Measurements from ENCODE around the gene PNPLA2. TPM values are rescaled to one million over a fixed set of nuclear protein-coding genes. Genes with fewer than 3 reads are reported as not detected.
A peak's percentile ranks its signal among the peaks of the same experiment; 100 is the strongest.

The PNPLA2 gene
- total and polyA plus RNA-seq, 5 donors from 2014 or later: 23.9 to 195 (median 24.9) TPM

GRCh38 chr11:788953-789940, 29.5 kb upstream of the PNPLA2 start:
- ATAC-seq (ENCODE audit: low read depth in 2 of 2): no peak
- Histone ChIP-seq H3K27ac (ENCODE audit: insufficient read depth, low read length, poor library complexity, severe bottlenecking) (no peak overlapping the region), H3K4me1 (ENCODE audit: control insufficient read depth, insufficient read depth, low read length, poor library complexity, severe bottlenecking) (peaks cover 17% of the 10 kb centered on the region), H3K4me3 (ENCODE audit: low read depth, low read length) (no peak overlapping the region), H3K9me3 (ENCODE audit: control insufficient read depth in 2 of 2, low read length in 2 of 2) (no peaks in the 10 kb centered on the region), H3K36me3 (ENCODE audit: control insufficient read depth, insufficient read depth, low read length) (peaks cover 6% of the 10 kb centered on the region), H3K27me3 (ENCODE audit: control insufficient read depth, insufficient read depth, low read length) (no peaks in the 10 kb centered on the region)
- DNase-seq: no peak
- peak overlapping the region in 1 of 4 donors; percentile 61 for H3K4me3 Mint-ChIP-seq
- H3K27me3 Mint-ChIP-seq: no peaks in the 10 kb centered on the region
- H3K9me3 Mint-ChIP-seq: no peaks in the 10 kb centered on the region
- peaks cover 0 to 22% (median 4%) of the 10 kb centered on the region in 4 donors for H3K4me1 Mint-ChIP-seq
- H3K27ac Mint-ChIP-seq: no peak overlapping the region
- no peaks in the 10 kb centered on the region for H3K36me3 Mint-ChIP-seq

- peaks cover 21% of the 10 kb centered on the region for H3K4me1 ChIP-seq (ENCODE audit: control insufficient read depth, insufficient read depth, low read length, poor library complexity, severe bottlenecking)
- peaks cover 8% of the 10 kb centered on the region for H3K36me3 ChIP-seq (ENCODE audit: control insufficient read depth, insufficient read depth, low read length)
- H3K4me1 Mint-ChIP-seq: peaks cover 0 to 22% (median 3%) of the 10 kb centered on the region in 4 donors
- no peaks in the 10 kb centered on the region for H3K36me3 Mint-ChIP-seq
- H3K9me3 Mint-ChIP-seq: no peaks in the 10 kb centered on the region
- no peak within 1 kb of the TSS for H3K4me3 ChIP-seq (ENCODE audit: low read depth, low read length)
- no peak within 1 kb of the TSS for H3K27ac ChIP-seq (ENCODE audit: insufficient read depth, low read length, poor library complexity, severe bottlenecking)
- H3K9me3 ChIP-seq (ENCODE audit: control insufficient read depth in 2 of 2, low read length in 2 of 2): no peaks in the 10 kb centered on the region
- ATAC-seq (ENCODE audit: low read depth in 2 of 2): no peak
- H3K27me3 Mint-ChIP-seq: no peaks in the 10 kb centered on the region
- H3K27ac Mint-ChIP-seq: no peak within 1 kb of the TSS
- DNase-seq: peak in 1 of 3 donors; percentile 51
- no peaks in the 10 kb centered on the region for H3K27me3 ChIP-seq (ENCODE audit: control insufficient read depth, insufficient read depth, low read length)
- H3K4me3 Mint-ChIP-seq: peak within 1 kb of the TSS in 1 of 4 donors; percentile 68
Observed at GRCh38 chr11:789943-790342, 28.8 kb upstream of the PNPLA2 start, which contains the start of gene CEND1. Gene CEND1 (minus strand): TSS chr11:790090. CDS start chr11:788576, 1,514 bp downstream.

GRCh38 chr11:790721-791564, 27.8 kb upstream of the PNPLA2 start:
- peaks cover 8% of the 10 kb centered on the region for H3K36me3 ChIP-seq (ENCODE audit: control insufficient read depth, insufficient read depth, low read length)
- H3K4me3 Mint-ChIP-seq: no peak overlapping the region
- H3K27me3 Mint-ChIP-seq: no peaks in the 10 kb centered on the region
- no peak overlapping the region for H3K4me3 ChIP-seq (ENCODE audit: low read depth, low read length)
- H3K9me3 ChIP-seq (ENCODE audit: control insufficient read depth in 2 of 2, low read length in 2 of 2): no peaks in the 10 kb centered on the region
- no peaks in the 10 kb centered on the region for H3K36me3 Mint-ChIP-seq
- peaks cover 30% of the 10 kb centered on the region for H3K4me1 ChIP-seq (ENCODE audit: control insufficient read depth, insufficient read depth, low read length, poor library complexity, severe bottlenecking)
- no peak for DNase-seq
- H3K9me3 Mint-ChIP-seq: no peaks in the 10 kb centered on the region
- H3K27me3 ChIP-seq (ENCODE audit: control insufficient read depth, insufficient read depth, low read length): no peaks in the 10 kb centered on the region
- H3K27ac Mint-ChIP-seq: no peak overlapping the region
- H3K4me1 Mint-ChIP-seq: peaks cover 0 to 19% (median 2%) of the 10 kb centered on the region in 4 donors
- no peak overlapping the region for H3K27ac ChIP-seq (ENCODE audit: insufficient read depth, low read length, poor library complexity, severe bottlenecking)
- no peak for ATAC-seq (ENCODE audit: low read depth in 2 of 2)

- Mint-ChIP-seq H3K27ac (no peak overlapping the region), H3K9me3 (no peaks in the 10 kb centered on the region), H3K36me3 (no peaks in the 10 kb centered on the region), H3K27me3 (no peaks in the 10 kb centered on the region), H3K4me3 (no peak overlapping the region), H3K4me1 (peaks cover 0 to 25% (median 0%) of the 10 kb centered on the region in 4 donors)
- H3K4me3 ChIP-seq (ENCODE audit: low read depth, low read length): no peak overlapping the region
- DNase-seq: no peak
- H3K4me1 ChIP-seq (ENCODE audit: control insufficient read depth, insufficient read depth, low read length, poor library complexity, severe bottlenecking): peaks cover 38% of the 10 kb centered on the region
- no peak for ATAC-seq (ENCODE audit: low read depth in 2 of 2)
- H3K9me3 ChIP-seq (ENCODE audit: control insufficient read depth in 2 of 2, low read length in 2 of 2): no peaks in the 10 kb centered on the region
- no peak overlapping the region for H3K27ac ChIP-seq (ENCODE audit: insufficient read depth, low read length, poor library complexity, severe bottlenecking)
- peaks cover 8% of the 10 kb centered on the region for H3K36me3 ChIP-seq (ENCODE audit: control insufficient read depth, insufficient read depth, low read length)
- H3K27me3 ChIP-seq (ENCODE audit: control insufficient read depth, insufficient read depth, low read length): no peaks in the 10 kb centered on the region
Observed at GRCh38 chr11:791658-792534, 26.8 kb upstream of the PNPLA2 start.

GRCh38 chr11:792535-792821, 26.2 kb upstream of the PNPLA2 start:
- H3K4me1 ChIP-seq (ENCODE audit: control insufficient read depth, insufficient read depth, low read length, poor library complexity, severe bottlenecking): peaks cover 44% of the 10 kb centered on the region
- Mint-ChIP-seq H3K9me3 (no peaks in the 10 kb centered on the region), H3K4me1 (peaks cover 0 to 30% (median 3%) of the 10 kb centered on the region in 4 donors)

GRCh38 chr11:792873-793272, 25.8 kb upstream of the PNPLA2 start:
- H3K36me3 Mint-ChIP-seq: no peaks in the 10 kb centered on the region
- H3K27ac ChIP-seq (ENCODE audit: insufficient read depth, low read length, poor library complexity, severe bottlenecking): no peak overlapping the region
- no peak for ATAC-seq (ENCODE audit: low read depth in 2 of 2)
- H3K4me3 ChIP-seq (ENCODE audit: low read depth, low read length): no peak overlapping the region
- peak overlapping the region in 1 of 3 donors; percentile 43 for H3K27ac Mint-ChIP-seq
- no peaks in the 10 kb centered on the region for H3K27me3 ChIP-seq (ENCODE audit: control insufficient read depth, insufficient read depth, low read length)
- H3K9me3 ChIP-seq (ENCODE audit: control insufficient read depth in 2 of 2, low read length in 2 of 2): no peaks in the 10 kb centered on the region
- H3K4me1 ChIP-seq (ENCODE audit: control insufficient read depth, insufficient read depth, low read length, poor library complexity, severe bottlenecking): peaks cover 43% of the 10 kb centered on the region
- H3K4me3 Mint-ChIP-seq: no peak overlapping the region
- no peaks in the 10 kb centered on the region for H3K9me3 Mint-ChIP-seq
- peaks cover 8% of the 10 kb centered on the region for H3K36me3 ChIP-seq (ENCODE audit: control insufficient read depth, insufficient read depth, low read length)
- H3K27me3 Mint-ChIP-seq: no peaks in the 10 kb centered on the region
- DNase-seq: no peak
- peaks cover 0 to 28% (median 3%) of the 10 kb centered on the region in 4 donors for H3K4me1 Mint-ChIP-seq

More at GRCh38 chr11:792535-792821, 26.2 kb upstream of the PNPLA2 start:
- H3K9me3 ChIP-seq (ENCODE audit: control insufficient read depth in 2 of 2, low read length in 2 of 2): no peaks in the 10 kb centered on the region
- ATAC-seq (ENCODE audit: low read depth in 2 of 2) (no peak), DNase-seq (no peak)
- H3K36me3 Mint-ChIP-seq: no peaks in the 10 kb centered on the region
- H3K27me3 Mint-ChIP-seq: no peaks in the 10 kb centered on the region
- no peak overlapping the region for H3K4me3 ChIP-seq (ENCODE audit: low read depth, low read length)
- no peak overlapping the region for H3K27ac Mint-ChIP-seq
- no peak overlapping the region for H3K4me3 Mint-ChIP-seq
- peaks cover 8% of the 10 kb centered on the region for H3K36me3 ChIP-seq (ENCODE audit: control insufficient read depth, insufficient read depth, low read length)
- no peaks in the 10 kb centered on the region for H3K27me3 ChIP-seq (ENCODE audit: control insufficient read depth, insufficient read depth, low read length)
- H3K27ac ChIP-seq (ENCODE audit: insufficient read depth, low read length, poor library complexity, severe bottlenecking): no peak overlapping the region

- H3K4me3 Mint-ChIP-seq: peak overlapping the region in 2 of 4 donors; percentile 9 to 56
- H3K27me3 Mint-ChIP-seq: no peaks in the 10 kb centered on the region
- H3K9me3 Mint-ChIP-seq: no peaks in the 10 kb centered on the region
- Histone ChIP-seq H3K9me3 (ENCODE audit: control insufficient read depth in 2 of 2, low read length in 2 of 2) (no peaks in the 10 kb centered on the region), H3K27ac (ENCODE audit: insufficient read depth, low read length, poor library complexity, severe bottlenecking) (no peak overlapping the region), H3K27me3 (ENCODE audit: control insufficient read depth, insufficient read depth, low read length) (no peaks in the 10 kb centered on the region), H3K4me1 (ENCODE audit: control insufficient read depth, insufficient read depth, low read length, poor library complexity, severe bottlenecking) (peaks cover 41% of the 10 kb centered on the region), H3K36me3 (ENCODE audit: control insufficient read depth, insufficient read depth, low read length) (peaks cover 8% of the 10 kb centered on the region), H3K4me3 (ENCODE audit: low read depth, low read length) (no peak overlapping the region)
- no peaks in the 10 kb centered on the region for H3K36me3 Mint-ChIP-seq
- H3K4me1 Mint-ChIP-seq: peaks cover 0 to 22% (median 3%) of the 10 kb centered on the region in 4 donors
- no peak overlapping the region for H3K27ac Mint-ChIP-seq
- ATAC-seq (ENCODE audit: low read depth in 2 of 2): no peak
- no peak for DNase-seq
Observed at GRCh38 chr11:793556-793955, 25.2 kb upstream of the PNPLA2 start.
